ENCODE measurements around the gene SRGAP1.

Gene SRGAP1

GRCh38 chr12:63994704-63995103, 150.2 kb downstream of the SRGAP1 start:
- Histone ChIP-seq H3K9ac (ENCODE audit: low read depth, low read length) (no peak overlapping the region), H3K4me1 (ENCODE audit: insufficient read depth, low read length) (no peaks in the 10 kb centered on the region), H4K20me1 (ENCODE audit: insufficient read depth, low read length) (no peaks in the 10 kb centered on the region), H3K4me3 (ENCODE audit: low read depth in 1 of 2, low read length in 2 of 2) (no peak overlapping the region), H3K36me3 (ENCODE audit: insufficient read depth, low read length) (no peaks in the 10 kb centered on the region), H2AFZ (ENCODE audit: low read depth, low read length) (no peak overlapping the region), H3K9me3 (ENCODE audit: insufficient read depth, low read length, severe bottlenecking) (no peaks in the 10 kb centered on the region), H3K4me2 (ENCODE audit: insufficient read depth, low read length) (no peak overlapping the region), H3K27ac (ENCODE audit: low read length) (no peak overlapping the region), H3K79me2 (ENCODE audit: insufficient read depth, low read length) (no peaks in the 10 kb centered on the region), H3K27me3 (ENCODE audit: insufficient read depth, low read length, poor library complexity) (peaks cover 12% of the 10 kb centered on the region)
- no peak for DNase-seq
- no peak for ATAC-seq (ENCODE audit: insufficient read depth, low read depth)
- TF ChIP-seq CTCF (IDR thresholded peaks at IDR 0.05; ENCODE audit: borderline replicate concordance, extremely low read depth, low read length, poor library complexity, severe bottlenecking) (no peak), EZH2 (IDR thresholded peaks at IDR 0.05; ENCODE audit: borderline replicate concordance, low read depth, low read length, severe bottlenecking) (no peak)

GRCh38 chr12:63995512-63995911, 151.0 kb downstream of the SRGAP1 start:
- Histone ChIP-seq H3K27me3 (ENCODE audit: insufficient read depth, low read length, poor library complexity) (peaks cover 12% of the 10 kb centered on the region), H2AFZ (ENCODE audit: low read depth, low read length) (no peak overlapping the region), H4K20me1 (ENCODE audit: insufficient read depth, low read length) (no peaks in the 10 kb centered on the region), H3K4me3 (ENCODE audit: low read depth in 1 of 2, low read length in 2 of 2) (no peak overlapping the region), H3K36me3 (ENCODE audit: insufficient read depth, low read length) (no peaks in the 10 kb centered on the region), H3K9ac (ENCODE audit: low read depth, low read length) (no peak overlapping the region), H3K9me3 (ENCODE audit: insufficient read depth, low read length, severe bottlenecking) (no peaks in the 10 kb centered on the region), H3K4me1 (ENCODE audit: insufficient read depth, low read length) (no peaks in the 10 kb centered on the region), H3K4me2 (ENCODE audit: insufficient read depth, low read length) (no peak overlapping the region), H3K27ac (ENCODE audit: low read length) (no peak overlapping the region), H3K79me2 (ENCODE audit: insufficient read depth, low read length) (no peaks in the 10 kb centered on the region)
- no peak for DNase-seq
- TF ChIP-seq EZH2 (IDR thresholded peaks at IDR 0.05; ENCODE audit: borderline replicate concordance, low read depth, low read length, severe bottlenecking) (no peak), CTCF (IDR thresholded peaks at IDR 0.05; ENCODE audit: borderline replicate concordance, extremely low read depth, low read length, poor library complexity, severe bottlenecking) (no peak)
- no peak for ATAC-seq (ENCODE audit: insufficient read depth, low read depth)

GRCh38 chr12:63996556-63996955, 152.1 kb downstream of the SRGAP1 start:
- Histone ChIP-seq H3K36me3 (ENCODE audit: insufficient read depth, low read length) (no peaks in the 10 kb centered on the region), H3K27me3 (ENCODE audit: insufficient read depth, low read length, poor library complexity) (peaks cover 12% of the 10 kb centered on the region), H3K4me1 (ENCODE audit: insufficient read depth, low read length) (no peaks in the 10 kb centered on the region), H2AFZ (ENCODE audit: low read depth, low read length) (no peak overlapping the region), H3K27ac (ENCODE audit: low read length) (no peak overlapping the region), H3K79me2 (ENCODE audit: insufficient read depth, low read length) (no peaks in the 10 kb centered on the region), H3K4me3 (ENCODE audit: low read depth in 1 of 2, low read length in 2 of 2) (no peak overlapping the region), H4K20me1 (ENCODE audit: insufficient read depth, low read length) (no peaks in the 10 kb centered on the region), H3K4me2 (ENCODE audit: insufficient read depth, low read length) (no peak overlapping the region), H3K9me3 (ENCODE audit: insufficient read depth, low read length, severe bottlenecking) (no peaks in the 10 kb centered on the region), H3K9ac (ENCODE audit: low read depth, low read length) (no peak overlapping the region)
- no peak for DNase-seq
- no peak for ATAC-seq (ENCODE audit: insufficient read depth, low read depth)
- no peak for TF ChIP-seq EZH2 (IDR thresholded peaks at IDR 0.05; ENCODE audit: borderline replicate concordance, low read depth, low read length, severe bottlenecking)
- TF ChIP-seq CTCF (IDR thresholded peaks at IDR 0.05; ENCODE audit: borderline replicate concordance, extremely low read depth, low read length, poor library complexity, severe bottlenecking): no peak

GRCh38 chr12:63997198-63997597, 152.7 kb downstream of the SRGAP1 start:
- H3K27ac ChIP-seq (ENCODE audit: low read length): no peak overlapping the region
- peaks cover 12% of the 10 kb centered on the region for H3K27me3 ChIP-seq (ENCODE audit: insufficient read depth, low read length, poor library complexity)
- DNase-seq (no peak), ATAC-seq (ENCODE audit: insufficient read depth, low read depth) (no peak)
- no peak overlapping the region for H2AFZ ChIP-seq (ENCODE audit: low read depth, low read length)
- H3K4me1 ChIP-seq (ENCODE audit: insufficient read depth, low read length): no peaks in the 10 kb centered on the region
- TF ChIP-seq CTCF (IDR thresholded peaks at IDR 0.05; ENCODE audit: borderline replicate concordance, extremely low read depth, low read length, poor library complexity, severe bottlenecking): no peak
- TF ChIP-seq EZH2 (IDR thresholded peaks at IDR 0.05; ENCODE audit: borderline replicate concordance, low read depth, low read length, severe bottlenecking): no peak
- no peaks in the 10 kb centered on the region for H3K9me3 ChIP-seq (ENCODE audit: insufficient read depth, low read length, severe bottlenecking)
- H3K4me3 ChIP-seq (ENCODE audit: low read depth in 1 of 2, low read length in 2 of 2): no peak overlapping the region
- no peaks in the 10 kb centered on the region for H3K79me2 ChIP-seq (ENCODE audit: insufficient read depth, low read length)
- no peak overlapping the region for H3K4me2 ChIP-seq (ENCODE audit: insufficient read depth, low read length)
- H3K9ac ChIP-seq (ENCODE audit: low read depth, low read length): no peak overlapping the region
- no peaks in the 10 kb centered on the region for H3K36me3 ChIP-seq (ENCODE audit: insufficient read depth, low read length)
- no peaks in the 10 kb centered on the region for H4K20me1 ChIP-seq (ENCODE audit: insufficient read depth, low read length)

Measured in DND-41 (cell line).